Kasumi-1 (cell line): ENCODE measurements around the gene ARL15.
A peak's percentile ranks its signal among the peaks of the same experiment; 100 is the strongest.
"Not testable (repeated sequence)": the region's sequence is repeated elsewhere in the genome, so short reads cannot be mapped to it uniquely, and the experiment has no call there.

Source experiments
- DNase-seq, 2 experiments: peaks; one replicate each; lab custom pipeline; 2025; lab: John Stamatoyannopoulos, UW

ARL15 gene

DNA sequence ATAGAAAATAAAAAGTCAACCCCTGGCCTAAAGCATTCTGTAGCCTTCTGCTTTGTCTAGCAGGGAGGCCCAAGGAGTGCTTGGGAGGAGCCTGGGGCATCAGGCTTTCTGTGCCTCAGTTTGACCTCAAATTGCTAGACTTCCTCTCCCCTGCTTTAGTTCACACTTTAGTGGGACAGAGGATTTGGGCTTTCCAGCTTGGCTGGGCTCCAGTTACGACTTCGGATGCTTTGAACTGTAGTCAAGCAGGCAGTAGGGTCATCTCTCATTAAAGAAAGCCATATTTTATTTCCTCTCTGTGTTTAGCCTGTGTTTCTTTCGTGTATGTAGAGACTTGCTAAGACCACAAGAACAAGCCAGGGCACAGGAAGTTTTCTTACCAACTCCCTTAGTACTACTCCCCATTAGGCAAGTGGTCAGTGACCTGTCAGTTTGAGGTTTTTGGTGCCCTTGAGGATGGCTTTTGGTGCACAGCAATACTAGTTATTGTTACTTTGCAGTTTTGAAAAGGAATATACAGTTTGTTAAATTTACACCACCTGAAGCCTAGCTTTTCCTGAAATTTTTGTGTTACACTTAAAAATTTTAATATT is 415.2 kb downstream of the ARL15 start:
- DNase-seq, result no peak

GRCh38 chr5:53893626-53894025 is 416.7 kb downstream of the ARL15 start:
- no peak for DNase-seq

- no peak for DNase-seq
Measured at GRCh38 chr5:53892224-53892623, 418.1 kb downstream of the ARL15 start.

GRCh38 chr5:53891159-53891558 is 419.2 kb downstream of the ARL15 start:
- DNase-seq, result no peak

GRCh38 chr5:53890490-53890889 is 419.9 kb downstream of the ARL15 start:
- DNase-seq, result no peak

GRCh38 chr5:53884844-53885243 is 425.5 kb downstream of the ARL15 start:
- DNase-seq, result no peak

- DNase-seq, result peak; percentile 60 to 63
Measured at GRCh38 chr5:53884417-53884816, 426.0 kb downstream of the ARL15 start.

- no peak for DNase-seq
Measured at GRCh38 chr5:53882676-53883031, 427.7 kb downstream of the ARL15 start.

- peak in 1 of 2 experiments; percentile 24 for DNase-seq
Measured at GRCh38 chr5:53882006-53882675, 428.2 kb downstream of the ARL15 start.

DNA sequence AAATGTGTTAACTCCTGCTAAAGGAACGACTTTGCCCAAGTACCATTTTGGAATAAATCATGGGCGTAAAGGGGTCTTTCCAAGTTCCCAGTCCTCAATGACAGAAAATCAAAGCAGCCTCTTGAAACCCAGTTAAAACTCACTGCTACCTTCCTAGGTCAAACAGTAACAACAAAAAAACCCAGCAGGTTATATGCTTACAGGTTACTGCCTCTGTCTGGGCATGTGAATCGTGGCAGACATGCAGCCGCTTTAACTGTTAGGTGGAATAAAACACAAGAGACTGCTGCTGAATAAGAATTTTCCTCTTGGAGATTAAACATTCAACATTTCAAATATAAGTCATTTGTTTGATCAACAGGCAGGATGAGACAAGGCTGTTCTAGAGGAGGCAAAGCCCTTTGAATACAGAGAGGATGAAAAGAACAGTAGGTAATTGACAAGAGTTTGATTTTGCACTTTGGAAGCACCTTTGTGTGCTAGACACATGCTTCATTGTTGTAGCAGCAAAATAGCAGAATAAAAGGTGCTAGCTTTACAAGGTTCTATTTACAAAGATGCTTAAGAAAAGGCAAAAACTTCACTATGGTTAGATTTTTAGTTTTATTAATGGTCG is 430.6 kb downstream of the ARL15 start:
- DNase-seq, result no peak

DNA sequence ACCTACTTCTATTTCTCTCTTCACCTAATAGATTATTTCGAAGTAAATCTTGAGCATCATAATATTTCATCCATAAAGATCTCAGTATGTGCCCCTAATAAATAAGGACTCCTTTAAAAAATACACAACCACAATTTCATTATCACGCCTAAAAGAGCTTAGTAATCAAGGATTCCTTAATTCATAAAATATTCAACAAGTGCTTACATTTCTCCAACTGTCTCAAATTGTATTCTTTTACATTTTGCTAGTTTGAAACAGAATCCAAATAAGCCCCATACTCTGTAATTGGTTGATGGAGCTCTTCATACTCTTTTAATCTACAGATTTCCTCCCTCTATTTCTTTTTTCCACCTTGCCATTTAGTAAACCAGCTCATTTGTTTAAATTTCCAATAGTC is 432.4 kb downstream of the ARL15 start:
- no peak for DNase-seq

- DNase-seq, result no peak
Measured at GRCh38 chr5:53877243-53877642, 433.1 kb downstream of the ARL15 start.

- no peak for DNase-seq
Measured at GRCh38 chr5:53874409-53874808, 436.0 kb downstream of the ARL15 start.

DNA sequence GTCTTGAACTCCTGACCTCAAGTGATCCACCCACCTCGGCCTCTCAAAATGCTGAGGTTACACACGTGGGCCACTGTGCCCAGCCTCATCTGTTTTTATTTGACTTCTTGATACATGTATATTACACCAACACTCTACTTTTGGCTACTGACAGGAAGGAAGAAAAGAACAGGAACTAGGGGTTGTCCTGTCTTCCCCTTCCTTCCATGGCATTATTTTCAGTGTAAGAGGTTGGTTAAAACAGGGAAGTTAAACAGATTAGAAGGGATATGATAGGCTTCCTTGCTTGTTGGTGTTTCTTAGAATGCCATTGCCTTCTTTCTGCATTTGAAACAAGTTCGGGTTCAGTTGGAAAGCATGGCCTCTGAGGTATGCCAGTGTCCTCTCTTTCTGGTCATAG is 437.1 kb downstream of the ARL15 start:
- DNase-seq, result peak; percentile 58

GRCh38 chr5:53871775-53872174 is 438.6 kb downstream of the ARL15 start:
- DNase-seq, result peak; percentile 71 to 80

GRCh38 chr5:53871050-53871449 is 439.3 kb downstream of the ARL15 start:
- no peak for DNase-seq

DNA sequence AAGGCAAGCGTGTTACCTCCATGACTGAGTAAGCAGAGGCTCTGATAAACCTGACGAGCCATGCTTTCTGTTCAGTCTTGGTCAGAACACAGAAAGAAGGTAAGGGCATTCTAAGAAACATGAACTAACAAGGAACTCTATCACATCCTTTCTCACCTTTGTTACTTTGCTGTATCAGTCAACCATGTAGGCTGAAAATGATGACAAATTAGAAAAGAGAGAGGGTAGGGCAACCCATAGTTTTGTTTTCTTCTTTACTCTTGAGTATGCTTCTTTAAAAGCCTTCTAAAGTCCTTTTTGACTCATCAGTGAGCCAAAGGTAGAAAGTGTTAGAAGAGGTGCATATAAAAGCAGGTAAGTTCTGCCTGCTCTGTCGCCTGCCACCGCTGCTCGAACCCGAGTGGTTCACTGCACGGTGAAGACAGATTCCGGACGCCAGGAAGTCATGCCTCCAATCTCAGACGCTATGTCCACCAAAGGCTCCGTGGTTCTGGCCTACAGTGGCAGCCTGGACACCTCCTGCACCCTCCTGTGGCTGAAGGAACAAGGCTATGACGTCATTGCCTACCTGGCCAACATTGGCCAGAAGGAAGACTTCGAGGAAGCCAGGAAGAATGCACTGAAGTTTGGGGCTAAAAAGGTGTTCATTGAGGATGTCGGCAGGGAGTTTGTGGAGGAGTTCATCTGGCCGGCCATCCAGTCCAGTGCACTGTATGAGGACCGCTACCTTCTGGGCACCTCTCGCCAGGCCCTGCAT is 451.5 kb downstream of the ARL15 start:
- no peak for DNase-seq

- DNase-seq, result no peak
Measured at GRCh38 chr5:53856506-53856905, 453.9 kb downstream of the ARL15 start.

- DNase-seq, result not testable (repeated sequence)
Measured at GRCh38 chr5:53836851-53837430, 473.4 kb downstream of the ARL15 start.

- DNase-seq, result no peak
Measured at GRCh38 chr5:53834500-53834899, 475.9 kb downstream of the ARL15 start.
